ENCODE measurements around the gene TTC21B.

The TTC21B gene

DNA sequence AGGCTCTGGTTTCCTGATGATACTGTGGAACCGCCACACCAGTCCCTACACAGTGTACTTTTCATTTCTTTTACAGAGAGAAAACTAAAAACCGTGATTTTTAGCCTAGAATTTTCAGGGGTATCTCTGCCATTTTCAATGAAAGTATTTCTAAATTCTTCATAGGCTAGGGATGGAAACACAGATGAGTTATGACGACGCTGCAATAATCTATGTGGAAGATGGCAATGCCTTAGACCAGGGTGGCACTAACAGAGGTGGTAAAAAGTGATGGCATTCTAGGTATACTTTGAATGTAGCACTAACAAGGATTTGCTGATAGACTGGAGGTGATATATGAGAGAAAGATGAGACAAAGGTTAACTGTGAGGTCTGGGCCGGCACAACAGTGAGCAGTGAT is 56.5 kb downstream of the TTC21B start:
- no peak overlapping the region for H3K4me2 ChIP-seq (ENCODE audit: low read depth, low read length)
- no peaks in the 10 kb centered on the region for H3K9me3 ChIP-seq (replicated peaks; ENCODE audit: insufficient read depth, low read length)
- peaks cover 9% of the 10 kb centered on the region for H3K4me1 ChIP-seq (ENCODE audit: low read length)
- no peak overlapping the region for H3K4me3 ChIP-seq (ENCODE audit: low read length)
- H2AFZ ChIP-seq (ENCODE audit: low read length) = no peak overlapping the region
- DNase-seq = no peak
- no peaks in the 10 kb centered on the region for H3K79me2 ChIP-seq (ENCODE audit: low read length)
- H4K20me1 ChIP-seq (ENCODE audit: insufficient read depth, low read length) = no peaks in the 10 kb centered on the region
- no peak overlapping the region for H3K27ac ChIP-seq (ENCODE audit: low read length)
- no peaks in the 10 kb centered on the region for H3F3A ChIP-seq (ENCODE audit: insufficient read depth, low read length)
- H3K9ac ChIP-seq (ENCODE audit: low read length) = no peak overlapping the region
- no peaks in the 10 kb centered on the region for H3K36me3 ChIP-seq (replicated peaks; ENCODE audit: insufficient read depth, low read length)
- no peaks in the 10 kb centered on the region for H3K9me2 ChIP-seq (replicated peaks; ENCODE audit: insufficient read depth, low read length)
- H3K27me3 ChIP-seq (replicated peaks; ENCODE audit: insufficient read depth, low read length) = no peaks in the 10 kb centered on the region
- TF ChIP-seq EZH2 (optimal IDR thresholded peaks at IDR 0.05; ENCODE audit: low read depth, low read length) = no peak
- TF ChIP-seq, protein P1, sequence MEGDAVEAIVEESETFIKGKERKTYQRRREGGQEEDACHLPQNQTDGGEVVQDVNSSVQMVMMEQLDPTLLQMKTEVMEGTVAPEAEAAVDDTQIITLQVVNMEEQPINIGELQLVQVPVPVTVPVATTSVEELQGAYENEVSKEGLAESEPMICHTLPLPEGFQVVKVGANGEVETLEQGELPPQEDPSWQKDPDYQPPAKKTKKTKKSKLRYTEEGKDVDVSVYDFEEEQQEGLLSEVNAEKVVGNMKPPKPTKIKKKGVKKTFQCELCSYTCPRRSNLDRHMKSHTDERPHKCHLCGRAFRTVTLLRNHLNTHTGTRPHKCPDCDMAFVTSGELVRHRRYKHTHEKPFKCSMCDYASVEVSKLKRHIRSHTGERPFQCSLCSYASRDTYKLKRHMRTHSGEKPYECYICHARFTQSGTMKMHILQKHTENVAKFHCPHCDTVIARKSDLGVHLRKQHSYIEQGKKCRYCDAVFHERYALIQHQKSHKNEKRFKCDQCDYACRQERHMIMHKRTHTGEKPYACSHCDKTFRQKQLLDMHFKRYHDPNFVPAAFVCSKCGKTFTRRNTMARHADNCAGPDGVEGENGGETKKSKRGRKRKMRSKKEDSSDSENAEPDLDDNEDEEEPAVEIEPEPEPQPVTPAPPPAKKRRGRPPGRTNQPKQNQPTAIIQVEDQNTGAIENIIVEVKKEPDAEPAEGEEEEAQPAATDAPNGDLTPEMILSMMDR (IDR thresholded peaks at IDR 0.05; ENCODE audit: low read length) = no peak
- TF ChIP-seq EZH2phosphoT487 (IDR thresholded peaks at IDR 0.05; ENCODE audit: low read length) = no peak

DNA sequence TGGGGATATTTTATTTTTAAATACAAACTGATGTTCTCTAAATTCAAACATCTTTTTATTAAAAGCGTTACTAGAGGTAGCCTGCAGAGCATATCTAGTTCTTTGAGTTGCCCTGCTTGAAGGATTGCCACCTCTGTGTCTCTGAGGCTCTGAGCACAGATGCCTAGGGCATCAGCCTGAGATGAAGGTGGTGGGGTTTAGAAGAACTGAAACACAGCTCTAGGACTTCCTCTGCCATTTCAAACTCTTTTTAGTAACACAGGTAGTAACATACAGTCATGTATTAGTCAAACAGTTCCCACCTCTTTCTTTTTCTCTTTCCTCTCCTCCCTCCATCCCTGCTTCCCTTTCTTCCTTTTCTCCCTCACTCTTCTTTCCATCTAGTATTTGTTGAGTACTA is 57.6 kb downstream of the TTC21B start:
- no peak for TF ChIP-seq EZH2 (optimal IDR thresholded peaks at IDR 0.05; ENCODE audit: low read depth, low read length)
- TF ChIP-seq EZH2phosphoT487 (IDR thresholded peaks at IDR 0.05; ENCODE audit: low read length) = no peak
- TF ChIP-seq, protein P1 (IDR thresholded peaks at IDR 0.05; ENCODE audit: low read length) = no peak
- DNase-seq = no peak
- Histone ChIP-seq H3K4me3 (ENCODE audit: low read length) (no peak overlapping the region), H3K4me2 (ENCODE audit: low read depth, low read length) (peak overlapping the region; percentile 2; the same call in 1 of the 2 replicates), H3K36me3 (replicated peaks; ENCODE audit: insufficient read depth, low read length) (no peaks in the 10 kb centered on the region), H3K4me1 (ENCODE audit: low read length) (peaks cover 9% of the 10 kb centered on the region), H3K9ac (ENCODE audit: low read length) (no peak overlapping the region), H4K20me1 (ENCODE audit: insufficient read depth, low read length) (no peaks in the 10 kb centered on the region), H3K27ac (ENCODE audit: low read length) (peak overlapping the region; percentile 5; the same call in 1 of the 2 replicates), H3K9me3 (replicated peaks; ENCODE audit: insufficient read depth, low read length) (no peaks in the 10 kb centered on the region), H2AFZ (ENCODE audit: low read length) (peak overlapping the region; percentile 20; the same call in 1 of the 2 replicates), H3K27me3 (replicated peaks; ENCODE audit: insufficient read depth, low read length) (no peaks in the 10 kb centered on the region), H3K9me2 (replicated peaks; ENCODE audit: insufficient read depth, low read length) (no peaks in the 10 kb centered on the region), H3K79me2 (ENCODE audit: low read length) (no peaks in the 10 kb centered on the region), H3F3A (ENCODE audit: insufficient read depth, low read length) (no peaks in the 10 kb centered on the region)

- peaks cover 9% of the 10 kb centered on the region for H3K4me1 ChIP-seq (ENCODE audit: low read length)
- no peak overlapping the region for H2AFZ ChIP-seq (ENCODE audit: low read length)
- H3K9me2 ChIP-seq (replicated peaks; ENCODE audit: insufficient read depth, low read length) = no peaks in the 10 kb centered on the region
- TF ChIP-seq, protein P1 (IDR thresholded peaks at IDR 0.05; ENCODE audit: low read length) = no peak
- TF ChIP-seq EZH2phosphoT487 (IDR thresholded peaks at IDR 0.05; ENCODE audit: low read length) (no peak), EZH2 (optimal IDR thresholded peaks at IDR 0.05; ENCODE audit: low read depth, low read length) (no peak)
- H4K20me1 ChIP-seq (ENCODE audit: insufficient read depth, low read length) = no peaks in the 10 kb centered on the region
- no peak overlapping the region for H3K4me2 ChIP-seq (ENCODE audit: low read depth, low read length)
- H3K36me3 ChIP-seq (replicated peaks; ENCODE audit: insufficient read depth, low read length) = no peaks in the 10 kb centered on the region; the same call in 1 of the 2 replicates
- H3K27ac ChIP-seq (ENCODE audit: low read length) = no peak overlapping the region
- H3K79me2 ChIP-seq (ENCODE audit: low read length) = no peaks in the 10 kb centered on the region
- H3K9me3 ChIP-seq (replicated peaks; ENCODE audit: insufficient read depth, low read length) = no peaks in the 10 kb centered on the region
- H3K27me3 ChIP-seq (replicated peaks; ENCODE audit: insufficient read depth, low read length) = no peaks in the 10 kb centered on the region
- H3K9ac ChIP-seq (ENCODE audit: low read length) = no peak overlapping the region
- DNase-seq = no peak
- no peaks in the 10 kb centered on the region for H3F3A ChIP-seq (ENCODE audit: insufficient read depth, low read length)
- H3K4me3 ChIP-seq (ENCODE audit: low read length) = no peak overlapping the region
Measured at GRCh38 chr2:165893556-165893955, 60.0 kb downstream of the TTC21B start.
